Measurements from ENCODE around the gene CHML. TPM values are rescaled to one million over a fixed set of nuclear protein-coding genes. Genes with fewer than 3 reads are reported as not detected.

The CHML gene
- total and polyA plus RNA-seq, 12 donors = 1.7 to 11.4 (median 7.7) TPM

DNA sequence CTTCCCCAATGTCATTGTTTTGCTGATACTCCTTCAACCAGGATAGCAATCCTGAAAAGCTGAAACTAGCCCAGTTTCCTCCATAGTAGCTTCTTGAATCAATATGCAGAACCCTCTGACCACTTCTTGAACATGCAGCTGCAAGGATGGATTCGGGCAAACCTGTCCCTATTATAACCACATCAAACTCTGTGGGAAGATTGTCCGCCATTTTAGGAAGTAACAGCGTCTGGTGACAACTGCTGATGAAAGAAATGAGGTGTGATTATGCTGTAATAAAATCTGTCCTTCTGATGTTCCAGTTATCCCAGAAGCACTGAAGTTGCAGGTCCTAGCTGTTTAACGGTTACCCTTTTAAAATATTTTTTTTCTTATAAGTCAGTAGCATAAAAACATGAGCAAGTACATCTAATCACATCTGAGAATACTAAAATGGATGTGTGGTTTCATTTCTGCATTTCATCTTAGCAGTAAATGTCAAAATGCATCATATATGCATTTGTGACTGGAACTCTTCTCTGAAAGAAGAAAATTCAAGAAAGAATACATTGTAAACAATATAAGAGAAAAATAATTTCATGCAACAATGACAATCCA, 4.5 kb downstream of the CHML start:
- DNase-seq (no peak), ATAC-seq (no peak)
- intact Hi-C loops (cut with DNase I) = no loop called here
- Histone ChIP-seq H3K4me3 (no peak overlapping the region), H3K4me1 (peaks cover 0 to 37% (median 12%) of the 10 kb centered on the region in 9 donors), H3K36me3 (peaks cover 0 to 23% (median 0%) of the 10 kb centered on the region in 9 donors), H3K27me3 (no peaks in the 10 kb centered on the region), H3K27ac (no peak overlapping the region), H3K9me3 (no peaks in the 10 kb centered on the region)
- TF ChIP-seq, protein P1, sequence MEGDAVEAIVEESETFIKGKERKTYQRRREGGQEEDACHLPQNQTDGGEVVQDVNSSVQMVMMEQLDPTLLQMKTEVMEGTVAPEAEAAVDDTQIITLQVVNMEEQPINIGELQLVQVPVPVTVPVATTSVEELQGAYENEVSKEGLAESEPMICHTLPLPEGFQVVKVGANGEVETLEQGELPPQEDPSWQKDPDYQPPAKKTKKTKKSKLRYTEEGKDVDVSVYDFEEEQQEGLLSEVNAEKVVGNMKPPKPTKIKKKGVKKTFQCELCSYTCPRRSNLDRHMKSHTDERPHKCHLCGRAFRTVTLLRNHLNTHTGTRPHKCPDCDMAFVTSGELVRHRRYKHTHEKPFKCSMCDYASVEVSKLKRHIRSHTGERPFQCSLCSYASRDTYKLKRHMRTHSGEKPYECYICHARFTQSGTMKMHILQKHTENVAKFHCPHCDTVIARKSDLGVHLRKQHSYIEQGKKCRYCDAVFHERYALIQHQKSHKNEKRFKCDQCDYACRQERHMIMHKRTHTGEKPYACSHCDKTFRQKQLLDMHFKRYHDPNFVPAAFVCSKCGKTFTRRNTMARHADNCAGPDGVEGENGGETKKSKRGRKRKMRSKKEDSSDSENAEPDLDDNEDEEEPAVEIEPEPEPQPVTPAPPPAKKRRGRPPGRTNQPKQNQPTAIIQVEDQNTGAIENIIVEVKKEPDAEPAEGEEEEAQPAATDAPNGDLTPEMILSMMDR (IDR thresholded peaks at IDR 0.05) = no peak
- WGBS, 2 donors = 95% methylated on average over 4 of the region's 4 CpGs

GRCh38 chr1:241632987-241633386, 7.2 kb downstream of the CHML start:
- 90 to 92% methylated on average over 3 of the region's 3 CpGs for WGBS, 2 donors
- TF ChIP-seq, protein P1 (IDR thresholded peaks at IDR 0.05) = no peak
- no peaks in the 10 kb centered on the region for H3K9me3 ChIP-seq
- no peak overlapping the region for H3K27ac ChIP-seq
- DNase-seq (no peak), ATAC-seq (no peak)
- no peak overlapping the region for H3K4me3 ChIP-seq
- peaks cover 0 to 25% (median under 1%) of the 10 kb centered on the region in 9 donors for H3K4me1 ChIP-seq
- peaks cover 0 to 23% (median 0%) of the 10 kb centered on the region in 9 donors for H3K36me3 ChIP-seq
- no peaks in the 10 kb centered on the region for H3K27me3 ChIP-seq
- intact Hi-C loops (cut with DNase I) = no loop called here

DNA sequence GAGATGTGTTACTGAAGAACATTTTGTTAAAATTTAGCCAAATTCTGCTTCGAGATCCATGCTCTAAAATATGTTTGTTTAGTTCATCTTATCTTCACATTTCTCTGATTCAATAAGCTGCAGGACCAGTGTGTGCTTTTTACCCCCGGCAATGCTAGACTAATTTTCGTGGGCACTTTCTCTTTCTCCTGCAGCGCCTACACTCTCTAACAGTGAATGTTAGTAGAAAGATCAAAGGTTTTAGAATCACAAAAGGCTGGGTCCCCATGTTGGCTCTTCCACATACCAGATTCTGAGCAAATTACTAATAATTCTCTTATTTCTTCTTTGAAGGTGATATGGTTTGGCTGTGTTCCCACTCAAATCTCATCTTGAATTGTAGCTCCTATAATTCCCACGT, 8.5 kb downstream of the CHML start:
- DNase-seq (no peak), ATAC-seq (no peak)
- 88 to 89% methylated on average over 5 of the region's 5 CpGs for WGBS, 2 donors
- peaks cover 0 to 23% (median 0%) of the 10 kb centered on the region in 9 donors for H3K36me3 ChIP-seq
- H3K9me3 ChIP-seq = no peaks in the 10 kb centered on the region
- intact Hi-C loops (cut with DNase I) = no loop called here
- no peaks in the 10 kb centered on the region for H3K27me3 ChIP-seq
- TF ChIP-seq, protein P1 (IDR thresholded peaks at IDR 0.05) = no peak
- no peak overlapping the region for H3K4me3 ChIP-seq
- H3K4me1 ChIP-seq = peaks cover 0 to 21% (median 0%) of the 10 kb centered on the region in 9 donors
- no peak overlapping the region for H3K27ac ChIP-seq

DNA sequence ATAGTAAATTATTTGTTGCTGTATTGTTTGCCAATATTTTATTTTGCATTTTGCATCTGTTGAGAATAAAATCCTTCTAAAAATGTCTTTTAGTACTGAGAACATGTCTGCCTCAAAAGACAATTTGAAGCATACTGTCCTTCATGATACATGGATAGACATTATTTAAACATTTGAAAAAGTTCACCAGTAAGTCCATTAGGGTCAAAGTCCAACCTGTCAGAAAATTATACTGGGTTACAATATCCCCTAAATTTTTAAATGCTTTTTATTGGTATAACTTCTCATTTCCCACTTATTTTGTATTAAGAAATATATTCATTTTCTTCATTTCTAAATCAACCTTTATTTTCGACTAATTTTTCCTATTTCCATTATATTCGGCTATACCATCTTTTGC, 9.3 kb downstream of the CHML start:
- TF ChIP-seq, protein P1 (IDR thresholded peaks at IDR 0.05) = no peak
- Histone ChIP-seq H3K36me3 (peaks cover 0 to 23% (median 0%) of the 10 kb centered on the region in 9 donors), H3K4me3 (no peak overlapping the region), H3K4me1 (peaks cover 0 to 13% (median 0%) of the 10 kb centered on the region in 9 donors), H3K27ac (no peak overlapping the region), H3K27me3 (no peaks in the 10 kb centered on the region), H3K9me3 (no peaks in the 10 kb centered on the region)
- DNase-seq (no peak), ATAC-seq (no peak)
- intact Hi-C loops (cut with DNase I) = no loop called here
- 97 to 98% methylated on average over 2 of the region's 2 CpGs for WGBS, 2 donors

Data from heart right ventricle (tissue), 16 donors.